ENCODE data around the gene SULT1A2. TPM values are rescaled to one million over a fixed set of nuclear protein-coding genes. Genes with fewer than 3 reads are reported as not detected.
A peak's percentile ranks its signal among the peaks of the same experiment; 100 is the strongest.

The SULT1A2 gene
- total and polyA plus RNA-seq, 2 of the 13 experiments (the other 11 are each of a cell fraction or from before 2014, with no cell fraction given) = 33.0 to 34.2 TPM

- intact Hi-C loops (cut with micrococcal nuclease; ENCODE audit: unreplicated experiment) (no loop called here), in situ Hi-C loops (cut with HindIII; ENCODE audit: extremely low pct_ligation_motif_present, low pct_unique_long_range_greater_than_20kb) (no loop called here)
- DNase-seq (ENCODE audit: low spot score) (no peak), FAIRE-seq (no peak), ATAC-seq (no peak)
- Histone ChIP-seq H3K27ac (ENCODE audit: extremely low read length, insufficient read depth, low read length) (no peak overlapping the region), H3K9me3 (ENCODE audit: low read length) (no peaks in the 10 kb centered on the region), H2AFZ (ENCODE audit: low read length) (no peak overlapping the region), H4K20me1 (ENCODE audit: insufficient read depth, low read length) (no peaks in the 10 kb centered on the region; the same call in 1 of the 2 replicates), H3K4me3 (replicated peaks in 1 of 3; ENCODE audit: insufficient read depth in 1 of 3, low read depth in 2 of 3, low read length in 3 of 3) (no peak overlapping the region), H3K36me3 (replicated peaks in 1 of 2; ENCODE audit: control insufficient read depth in 1 of 2, insufficient read depth in 2 of 2, low read length in 2 of 2) (peaks cover 15 to 37% of the 10 kb centered on the region in 2 experiments; a peak in 4 of 5 replicates), H3K79me2 (ENCODE audit: insufficient read depth, low read length) (peaks cover 6% of the 10 kb centered on the region), H3K9ac (ENCODE audit: insufficient read depth, low read depth, low read length) (no peak overlapping the region), H3K27me3 (ENCODE audit: control insufficient read depth in 1 of 2, insufficient read depth in 2 of 2, low read length in 2 of 2) (no peaks in the 10 kb centered on the region), H3K4me1 (ENCODE audit: insufficient read depth, low read length) (peaks cover 43% of the 10 kb centered on the region), H3K4me2 (ENCODE audit: low read depth, low read length) (no peak overlapping the region)
- ChIA-PET CTCF (ENCODE audit: low intra/inter-chr PET ratio, low total read pairs) (no interaction called here), POLR2A (interaction anchor here (0.7 to 1.8 kb wide), 5 partner anchors 12 to 97 kb away, joined by 3 to 5 read pairs (median 3); partner anchors contain the start of gene SULT1A1)
- WGBS (ENCODE audit: low lambda C conversion rate) = 98% methylated on average over 13 of the region's 13 CpGs
- BruUV-seq (replicated peaks) = no TSS peak
- TF ChIP-seq ZNF768 (CRISPR knock-in tag; IDR thresholded peaks at IDR 0.05) = 0 out of 2 replicates have a peak, but pooled peaks have one; percentile 11
- TF ChIP-seq ZNF687 (CRISPR knock-in tag; IDR thresholded peaks at IDR 0.05) = peak; percentile 40; the same call in 1 of the 2 replicates
- peak; percentile 69 for TF ChIP-seq RBM22 (optimal IDR thresholded peaks at IDR 0.05; ENCODE audit: low read length)
- TF ChIP-seq FOXJ3 (CRISPR knock-in tag; IDR thresholded peaks at IDR 0.05; ENCODE audit: borderline replicate concordance) = no peak
- peak; percentile 34; the same call in 1 of the 2 replicates for TF ChIP-seq ZFP91 (CRISPR knock-in tag; IDR thresholded peaks at IDR 0.05; ENCODE audit: borderline replicate concordance)
- no peak for TF ChIP-seq SMC3 (IDR thresholded peaks at IDR 0.05; ENCODE audit: low read length)
- peak; percentile 63 for TF ChIP-seq RBFOX2 (IDR thresholded peaks at IDR 0.05; ENCODE audit: low read depth, low read length)
- TF ChIP-seq YEATS2 (CRISPR knock-in tag; IDR thresholded peaks at IDR 0.05; ENCODE audit: borderline replicate concordance) = 0 out of 2 replicates have a peak, but pooled peaks have one; percentile 38
- TF ChIP-seq SSRP1 (CRISPR knock-in tag; IDR thresholded peaks at IDR 0.05) = peak; percentile 50; the same call in 1 of the 2 replicates
- no peak for TF ChIP-seq MYPOP (CRISPR knock-in tag; IDR thresholded peaks at IDR 0.05)
- no peak for TF ChIP-seq ZNF660 (CRISPR knock-in tag; IDR thresholded peaks at IDR 0.05; ENCODE audit: borderline replicate concordance, low read depth)
- no peak for TF ChIP-seq JDP2 (CRISPR knock-in tag; IDR thresholded peaks at IDR 0.05; ENCODE audit: borderline replicate concordance)
- TF ChIP-seq ZBTB33 (CRISPR knock-in tag; IDR thresholded peaks at IDR 0.05) = peak; percentile 64; the same call in 1 of the 2 replicates
- 0 out of 2 replicates have a peak, but pooled peaks have one; percentile 33 for TF ChIP-seq KMT2A (CRISPR knock-in tag; IDR thresholded peaks at IDR 0.05)
- peak; percentile 90 for TF ChIP-seq AGO2 (optimal IDR thresholded peaks at IDR 0.05; ENCODE audit: low read depth, low read length)
Observed at GRCh38 chr16:28592979-28593553, 3.8 kb downstream of the SULT1A2 start.
